Peyer's patch (tissue), 4 donors: ENCODE data around the gene TMEM248.

Experiments used
- POLR2A ChIP-seq, 2 donors: fragments of 450-650 bp; IDR thresholded peaks; one replicate each; pipeline ENCODE4 v1.5.1; 2017; ENCODE audit warnings: antibody characterized with exemption in 2 of 2, mild to moderate bottlenecking in 2 of 2, moderate library complexity in 2 of 2
- TF ChIP-seq, protein P1 (sequence below), 6 experiments: fragments of 450-650 bp in 4 of 6; fragments of 200-600 bp in 2 of 6; sonication (generic) in 1 of 6; IDR thresholded peaks; one replicate each; pipeline ENCODE4 v1.5.1; 2017 to 2019; ENCODE audit warnings: antibody characterized with exemption in 6 of 6, mild to moderate bottlenecking in 3 of 6, moderate library complexity in 1 of 6

- TF ChIP-seq, protein P1, sequence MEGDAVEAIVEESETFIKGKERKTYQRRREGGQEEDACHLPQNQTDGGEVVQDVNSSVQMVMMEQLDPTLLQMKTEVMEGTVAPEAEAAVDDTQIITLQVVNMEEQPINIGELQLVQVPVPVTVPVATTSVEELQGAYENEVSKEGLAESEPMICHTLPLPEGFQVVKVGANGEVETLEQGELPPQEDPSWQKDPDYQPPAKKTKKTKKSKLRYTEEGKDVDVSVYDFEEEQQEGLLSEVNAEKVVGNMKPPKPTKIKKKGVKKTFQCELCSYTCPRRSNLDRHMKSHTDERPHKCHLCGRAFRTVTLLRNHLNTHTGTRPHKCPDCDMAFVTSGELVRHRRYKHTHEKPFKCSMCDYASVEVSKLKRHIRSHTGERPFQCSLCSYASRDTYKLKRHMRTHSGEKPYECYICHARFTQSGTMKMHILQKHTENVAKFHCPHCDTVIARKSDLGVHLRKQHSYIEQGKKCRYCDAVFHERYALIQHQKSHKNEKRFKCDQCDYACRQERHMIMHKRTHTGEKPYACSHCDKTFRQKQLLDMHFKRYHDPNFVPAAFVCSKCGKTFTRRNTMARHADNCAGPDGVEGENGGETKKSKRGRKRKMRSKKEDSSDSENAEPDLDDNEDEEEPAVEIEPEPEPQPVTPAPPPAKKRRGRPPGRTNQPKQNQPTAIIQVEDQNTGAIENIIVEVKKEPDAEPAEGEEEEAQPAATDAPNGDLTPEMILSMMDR (IDR thresholded peaks at IDR 0.05), result no peak
- no peak for TF ChIP-seq POLR2A (IDR thresholded peaks at IDR 0.05)
Observed at GRCh38 chr7:66929935-66930334, 8.9 kb downstream of the TMEM248 start.
